ENCODE data around the gene XXYLT1.
"Not testable (repeated sequence)": the region's sequence is repeated elsewhere in the genome, so short reads cannot be mapped to it uniquely, and the experiment has no call there.

The XXYLT1 gene

GRCh38 chr3:195114786-195115599, 156.0 kb downstream of the XXYLT1 start:
- H3K36me3 ChIP-seq (ENCODE audit: control insufficient read depth, insufficient read depth, low read length), result peaks cover 3% of the 10 kb centered on the region
- no peak overlapping the region for H3K27ac ChIP-seq (ENCODE audit: low read depth, low read length, severe bottlenecking)
- 89 to 91% methylated on average over 31 of the region's 31 CpGs for WGBS, 2 experiments (ENCODE audit: insufficient coverage in 2 of 2)
- peaks cover 42% of the 10 kb centered on the region for H3K4me1 ChIP-seq (ENCODE audit: control insufficient read depth, insufficient read depth, low read length, poor library complexity, severe bottlenecking)
- no peak overlapping the region for H3K4me3 ChIP-seq (ENCODE audit: extremely low read depth, insufficient read depth, low read length, poor library complexity, severe bottlenecking)
- no peaks in the 10 kb centered on the region for H3K9me3 ChIP-seq (ENCODE audit: control insufficient read depth, low read length)

- 93 to 94% methylated on average over 13 to 14 of the region's 14 CpGs for WGBS, 2 experiments (ENCODE audit: insufficient coverage in 2 of 2)
These were observed 157.2 kb downstream of the XXYLT1 start for GRCh38 chr3:195113536-195114425.

GRCh38 chr3:195113048-195113447, 157.9 kb downstream of the XXYLT1 start:
- H3K36me3 ChIP-seq (ENCODE audit: control insufficient read depth, insufficient read depth, low read length), result peaks cover 3% of the 10 kb centered on the region
- H3K4me3 ChIP-seq (ENCODE audit: extremely low read depth, insufficient read depth, low read length, poor library complexity, severe bottlenecking), result no peak overlapping the region
- no peaks in the 10 kb centered on the region for H3K9me3 ChIP-seq (ENCODE audit: control insufficient read depth, low read length)
- H3K27ac ChIP-seq (ENCODE audit: low read depth, low read length, severe bottlenecking), result no peak overlapping the region
- 91 to 96% methylated on average over 9 to 14 of the region's 14 CpGs for WGBS, 2 experiments (ENCODE audit: insufficient coverage in 2 of 2)
- peaks cover 30% of the 10 kb centered on the region for H3K4me1 ChIP-seq (ENCODE audit: control insufficient read depth, insufficient read depth, low read length, poor library complexity, severe bottlenecking)

More at GRCh38 chr3:195113536-195114425, 157.2 kb downstream of the XXYLT1 start:
- H3K9me3 ChIP-seq (ENCODE audit: control insufficient read depth, low read length), result no peaks in the 10 kb centered on the region
- H3K4me1 ChIP-seq (ENCODE audit: control insufficient read depth, insufficient read depth, low read length, poor library complexity, severe bottlenecking), result peaks cover 38% of the 10 kb centered on the region
- no peak overlapping the region for H3K27ac ChIP-seq (ENCODE audit: low read depth, low read length, severe bottlenecking)
- peaks cover 3% of the 10 kb centered on the region for H3K36me3 ChIP-seq (ENCODE audit: control insufficient read depth, insufficient read depth, low read length)
- no peak overlapping the region for H3K4me3 ChIP-seq (ENCODE audit: extremely low read depth, insufficient read depth, low read length, poor library complexity, severe bottlenecking)

DNA sequence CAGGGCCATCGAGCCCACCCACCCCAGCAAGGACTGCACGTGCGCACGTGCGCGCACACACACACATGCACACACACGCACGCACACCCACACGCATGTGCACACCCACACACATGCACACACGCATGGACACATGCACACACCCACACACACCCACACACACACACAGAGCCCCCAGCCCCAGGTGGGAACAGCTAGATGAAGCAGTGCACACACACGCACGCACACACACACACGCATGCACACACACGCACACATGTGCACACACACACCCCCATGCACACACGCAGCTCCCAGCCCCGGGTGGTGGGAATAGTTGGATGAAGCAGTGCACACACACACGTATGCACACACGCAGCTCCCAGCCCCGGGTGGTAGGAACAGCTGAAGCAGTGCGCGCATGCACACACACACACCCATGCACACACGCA, 158.6 kb downstream of the XXYLT1 start:
- Histone ChIP-seq H3K4me3 (ENCODE audit: extremely low read depth, insufficient read depth, low read length, poor library complexity, severe bottlenecking) (no peak overlapping the region), H3K36me3 (ENCODE audit: control insufficient read depth, insufficient read depth, low read length) (peaks cover 6% of the 10 kb centered on the region), H3K27ac (ENCODE audit: low read depth, low read length, severe bottlenecking) (no peak overlapping the region), H3K4me1 (ENCODE audit: control insufficient read depth, insufficient read depth, low read length, poor library complexity, severe bottlenecking) (peaks cover 24% of the 10 kb centered on the region), H3K9me3 (ENCODE audit: control insufficient read depth, low read length) (no peaks in the 10 kb centered on the region)
- 74 to 86% methylated on average over 7 to 11 of the region's 22 CpGs for WGBS, 2 experiments (ENCODE audit: insufficient coverage in 2 of 2)

DNA sequence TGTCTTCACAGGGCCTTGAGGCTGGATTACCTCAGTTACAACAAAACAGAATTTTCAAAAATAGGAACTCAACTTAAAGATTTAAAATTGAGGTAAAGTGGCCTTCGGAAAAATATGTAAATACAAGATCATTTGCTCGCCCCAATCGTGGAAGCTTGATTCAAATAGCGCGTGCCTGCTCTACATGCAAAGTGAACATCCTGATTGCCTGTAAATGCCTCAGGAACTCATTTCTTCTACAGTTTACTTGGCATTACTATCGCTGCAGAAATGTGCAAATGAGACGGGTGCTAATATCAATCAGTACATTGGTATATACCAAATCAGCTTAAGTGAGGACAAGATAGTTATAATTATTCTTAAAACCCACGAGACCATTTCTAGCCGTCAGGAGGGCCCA, 159.2 kb downstream of the XXYLT1 start:
- Histone ChIP-seq H3K9me3 (ENCODE audit: control insufficient read depth, low read length) (no peaks in the 10 kb centered on the region), H3K36me3 (ENCODE audit: control insufficient read depth, insufficient read depth, low read length) (peaks cover 6% of the 10 kb centered on the region), H3K4me3 (ENCODE audit: extremely low read depth, insufficient read depth, low read length, poor library complexity, severe bottlenecking) (no peak overlapping the region), H3K4me1 (ENCODE audit: control insufficient read depth, insufficient read depth, low read length, poor library complexity, severe bottlenecking) (peaks cover 18% of the 10 kb centered on the region), H3K27ac (ENCODE audit: low read depth, low read length, severe bottlenecking) (no peak overlapping the region)
- WGBS, 2 experiments (ENCODE audit: insufficient coverage in 2 of 2), result 94 to 98% methylated on average over 8 of the region's 9 CpGs

- Histone ChIP-seq H3K27ac (ENCODE audit: low read depth, low read length, severe bottlenecking) (no peak overlapping the region), H3K4me3 (ENCODE audit: extremely low read depth, insufficient read depth, low read length, poor library complexity, severe bottlenecking) (no peak overlapping the region), H3K9me3 (ENCODE audit: control insufficient read depth, low read length) (no peaks in the 10 kb centered on the region), H3K4me1 (ENCODE audit: control insufficient read depth, insufficient read depth, low read length, poor library complexity, severe bottlenecking) (peaks cover 13% of the 10 kb centered on the region), H3K36me3 (ENCODE audit: control insufficient read depth, insufficient read depth, low read length) (peaks cover 6% of the 10 kb centered on the region)
- 90 to 95% methylated on average over 7 to 8 of the region's 9 CpGs for WGBS, 2 experiments (ENCODE audit: insufficient coverage in 2 of 2)
These were observed 159.6 kb downstream of the XXYLT1 start for GRCh38 chr3:195111319-195111705.

DNA sequence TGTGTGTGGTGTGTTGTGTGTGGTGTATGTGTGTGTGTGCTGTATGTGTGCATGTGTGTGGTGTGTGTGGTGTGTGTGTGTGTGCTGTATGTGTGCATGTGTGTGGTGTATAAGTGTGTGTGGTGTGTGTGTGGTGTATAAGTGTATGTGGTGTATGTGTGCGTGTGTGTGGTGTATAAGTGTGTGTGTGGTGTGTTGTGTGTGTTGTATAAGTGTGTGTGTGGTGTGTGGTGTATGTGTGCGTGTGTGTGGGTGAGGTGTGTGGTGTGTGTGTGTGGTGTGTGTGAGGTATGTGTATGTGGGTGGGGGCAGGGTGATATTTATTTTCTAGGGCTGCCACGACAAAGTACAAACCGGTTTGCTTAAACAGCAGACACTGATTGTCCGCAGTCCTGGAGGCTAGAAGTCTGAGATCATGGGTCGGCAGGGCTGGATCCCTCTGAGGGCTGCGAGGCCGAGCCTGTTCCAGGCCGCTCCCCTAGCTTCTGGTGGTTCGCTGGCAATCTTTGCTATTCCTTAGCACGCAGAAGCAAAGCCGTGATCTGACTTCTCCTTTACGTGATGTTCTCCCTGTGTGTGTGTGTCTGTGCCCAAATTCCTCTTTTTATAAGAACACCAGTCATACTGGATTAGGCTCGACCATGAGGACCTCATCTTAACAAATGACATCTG, 160.2 kb downstream of the XXYLT1 start:
- Histone ChIP-seq H3K9me3 (ENCODE audit: control insufficient read depth, low read length) (no peaks in the 10 kb centered on the region), H3K4me3 (ENCODE audit: extremely low read depth, insufficient read depth, low read length, poor library complexity, severe bottlenecking) (no peak overlapping the region), H3K27ac (ENCODE audit: low read depth, low read length, severe bottlenecking) (no peak overlapping the region), H3K36me3 (ENCODE audit: control insufficient read depth, insufficient read depth, low read length) (peaks cover 6% of the 10 kb centered on the region), H3K4me1 (ENCODE audit: control insufficient read depth, insufficient read depth, low read length, poor library complexity, severe bottlenecking) (peaks cover 8% of the 10 kb centered on the region)
- 83 to 88% methylated on average over 9 to 10 of the region's 14 CpGs for WGBS, 2 experiments (ENCODE audit: insufficient coverage in 2 of 2)

DNA sequence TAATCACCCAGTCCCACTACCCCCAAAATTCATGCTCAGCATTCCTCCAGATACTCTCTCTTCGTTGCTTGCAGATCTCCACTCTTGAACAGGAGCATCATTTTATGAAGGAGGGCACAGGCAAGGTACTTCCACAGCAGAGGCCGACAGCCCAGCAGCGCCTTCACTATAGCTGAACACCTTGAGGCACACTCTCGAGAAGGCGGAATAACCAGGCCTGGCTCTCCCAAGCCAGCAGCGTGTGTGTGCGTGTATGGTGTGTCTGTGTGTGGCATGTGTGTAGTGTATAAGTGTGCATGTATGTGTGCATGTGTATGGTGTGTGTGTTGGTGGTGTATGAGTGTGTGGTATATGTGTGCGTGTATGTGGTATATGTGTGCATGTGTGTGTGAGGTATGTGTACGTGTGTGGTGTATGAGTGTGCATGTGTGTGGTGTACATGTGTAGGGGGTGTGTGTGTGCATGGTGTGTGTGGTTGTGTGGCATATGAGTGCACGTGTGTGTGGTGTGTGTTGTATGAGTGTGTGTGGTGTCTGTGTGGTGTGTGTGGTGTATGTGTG, 161.8 kb downstream of the XXYLT1 start:
- H3K4me3 ChIP-seq (ENCODE audit: extremely low read depth, insufficient read depth, low read length, poor library complexity, severe bottlenecking), result no peak overlapping the region
- WGBS, 2 experiments (ENCODE audit: insufficient coverage in 2 of 2), result 85% methylated on average over 7 to 10 of the region's 10 CpGs

GRCh38 chr3:195107593-195107992, 163.4 kb downstream of the XXYLT1 start:
- Histone ChIP-seq H3K9me3 (ENCODE audit: control insufficient read depth, low read length) (no peaks in the 10 kb centered on the region), H3K4me1 (ENCODE audit: control insufficient read depth, insufficient read depth, low read length, poor library complexity, severe bottlenecking) (peaks cover 27% of the 10 kb centered on the region), H3K4me3 (ENCODE audit: extremely low read depth, insufficient read depth, low read length, poor library complexity, severe bottlenecking) (no peak overlapping the region), H3K36me3 (ENCODE audit: control insufficient read depth, insufficient read depth, low read length) (peaks cover 3% of the 10 kb centered on the region), H3K27ac (ENCODE audit: low read depth, low read length, severe bottlenecking) (no peak overlapping the region)
- 91 to 92% methylated on average over 5 to 8 of the region's 8 CpGs for WGBS, 2 experiments (ENCODE audit: insufficient coverage in 2 of 2)

More for the DNA sequence above, 161.8 kb downstream of the XXYLT1 start:
- no peak overlapping the region for H3K27ac ChIP-seq (ENCODE audit: low read depth, low read length, severe bottlenecking)
- H3K36me3 ChIP-seq (ENCODE audit: control insufficient read depth, insufficient read depth, low read length), result peaks cover 3% of the 10 kb centered on the region
- no peaks in the 10 kb centered on the region for H3K9me3 ChIP-seq (ENCODE audit: control insufficient read depth, low read length)
- peaks cover 15% of the 10 kb centered on the region for H3K4me1 ChIP-seq (ENCODE audit: control insufficient read depth, insufficient read depth, low read length, poor library complexity, severe bottlenecking)

- H3K9me3 ChIP-seq (ENCODE audit: control insufficient read depth, low read length); H3K27ac ChIP-seq (ENCODE audit: low read depth, low read length, severe bottlenecking); H3K36me3 ChIP-seq (ENCODE audit: control insufficient read depth, insufficient read depth, low read length); H3K4me3 ChIP-seq (ENCODE audit: extremely low read depth, insufficient read depth, low read length, poor library complexity, severe bottlenecking): not testable (repeated sequence)
- 90% methylated on average over 10 to 17 of the region's 17 CpGs for WGBS, 2 experiments (ENCODE audit: insufficient coverage in 2 of 2)
- H3K4me1 ChIP-seq (ENCODE audit: control insufficient read depth, insufficient read depth, low read length, poor library complexity, severe bottlenecking), result peaks cover 27% of the 10 kb centered on the region
These were observed 163.9 kb downstream of the XXYLT1 start for GRCh38 chr3:195107031-195107430.

Data from mesodermal cell (in vitro differentiated cells).